NCI-H82 treated with DMSO at 0.1 percent for 48 hours (cell line): ENCODE data around the gene GPR155.
"Not testable (repeated sequence)": the region's sequence is repeated elsewhere in the genome, so short reads cannot be mapped to it uniquely, and the experiment has no call there.

Experiments used
- DNase-seq: peaks from one replicate; lab custom pipeline; 2025; ENCODE audit not compliant: unreplicated experiment; lab: John Stamatoyannopoulos, UW

GPR155 gene

DNA sequence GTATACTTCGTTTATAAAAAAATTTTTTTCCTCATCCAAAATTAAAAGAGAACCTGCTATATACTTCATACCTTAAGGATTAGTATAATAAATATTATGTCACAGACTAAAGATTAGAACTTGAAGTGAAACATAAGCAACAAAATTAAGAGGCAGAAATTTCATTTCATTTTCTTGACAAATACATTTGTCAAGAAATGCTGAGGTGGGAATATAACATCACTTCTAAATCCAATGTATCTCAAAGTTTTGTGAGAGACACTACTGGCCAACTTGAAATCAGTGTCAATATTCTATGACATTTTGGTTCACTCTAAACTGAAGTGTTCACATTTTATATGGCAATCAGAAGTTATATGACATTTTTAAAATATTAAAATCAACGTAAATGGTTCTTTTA lies 47.5 kb downstream of the GPR155 start:
- DNase-seq: no peak

DNA sequence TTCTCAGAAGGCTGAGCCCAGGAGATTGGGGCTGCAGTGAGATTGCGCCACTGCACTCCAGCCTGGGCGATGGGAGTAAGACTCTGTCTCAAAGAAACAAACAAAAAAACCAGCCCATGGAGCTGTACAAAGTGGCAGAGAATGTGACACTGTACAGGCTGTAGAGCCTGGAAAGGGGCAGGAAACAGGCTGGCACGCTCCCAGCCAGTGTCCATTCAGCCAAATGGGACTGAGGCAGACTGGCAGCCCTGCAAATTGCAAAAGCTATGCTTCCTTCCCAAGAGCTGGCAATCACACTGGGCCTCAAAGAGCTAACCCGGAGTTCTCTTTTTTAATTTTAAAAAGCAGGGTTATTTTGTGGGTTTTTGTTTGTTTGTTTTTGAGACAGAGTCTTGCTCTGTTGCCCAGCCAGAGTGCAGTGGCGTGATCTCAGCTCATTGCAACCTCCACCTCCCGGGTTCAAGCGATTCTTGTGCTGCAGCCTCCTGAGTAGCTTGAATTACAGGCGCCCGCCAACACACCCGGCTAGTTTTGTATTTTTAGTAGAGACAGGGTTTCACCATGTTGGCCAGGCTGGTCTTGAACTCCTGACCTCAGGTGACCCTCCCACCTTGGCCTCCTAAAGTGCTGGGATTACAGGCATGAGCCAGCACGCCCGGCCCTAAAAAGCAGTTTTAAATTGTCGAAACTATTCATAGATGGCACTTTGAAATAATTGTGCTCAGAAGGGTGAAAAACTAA lies 48.5 kb downstream of the GPR155 start:
- DNase-seq: no peak

DNA sequence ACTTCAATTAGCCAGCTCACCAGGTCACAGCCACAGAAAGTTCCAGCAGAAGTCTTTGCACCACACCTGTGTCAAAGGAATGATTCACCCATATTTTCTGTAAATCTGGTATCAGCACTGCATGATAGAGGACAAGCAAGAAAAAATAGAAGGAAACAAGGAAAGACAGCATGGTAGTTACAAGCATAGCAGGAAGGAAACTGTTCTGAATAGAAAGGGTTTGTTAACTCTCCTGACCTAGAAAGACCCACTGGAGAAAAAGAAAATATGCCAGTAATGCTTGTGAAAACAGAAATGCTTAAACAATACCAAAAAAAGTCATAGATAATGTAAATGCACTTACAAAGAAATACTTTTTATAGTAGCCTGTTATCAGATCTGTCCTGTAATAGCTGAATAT lies 50.5 kb downstream of the GPR155 start:
- DNase-seq: no peak

DNA sequence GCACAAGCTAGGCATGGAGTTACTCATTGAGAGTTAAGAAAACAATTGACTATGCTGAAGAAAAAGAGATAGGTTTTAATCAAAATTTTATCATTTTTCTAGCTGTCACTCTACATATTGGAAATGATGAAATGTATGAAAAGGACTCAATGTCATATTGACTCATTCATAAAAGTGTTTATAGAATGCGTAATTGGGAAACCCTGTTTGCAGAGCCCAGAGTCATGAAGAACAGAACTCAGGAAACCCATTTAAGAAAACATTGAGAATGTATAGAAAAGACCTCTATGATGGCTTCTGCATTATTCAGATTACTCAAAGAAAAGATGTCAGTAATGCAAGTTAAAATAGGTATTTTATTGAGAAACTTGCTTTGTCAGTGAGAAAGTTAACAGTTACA lies 54.9 kb downstream of the GPR155 start:
- no peak for DNase-seq

DNA sequence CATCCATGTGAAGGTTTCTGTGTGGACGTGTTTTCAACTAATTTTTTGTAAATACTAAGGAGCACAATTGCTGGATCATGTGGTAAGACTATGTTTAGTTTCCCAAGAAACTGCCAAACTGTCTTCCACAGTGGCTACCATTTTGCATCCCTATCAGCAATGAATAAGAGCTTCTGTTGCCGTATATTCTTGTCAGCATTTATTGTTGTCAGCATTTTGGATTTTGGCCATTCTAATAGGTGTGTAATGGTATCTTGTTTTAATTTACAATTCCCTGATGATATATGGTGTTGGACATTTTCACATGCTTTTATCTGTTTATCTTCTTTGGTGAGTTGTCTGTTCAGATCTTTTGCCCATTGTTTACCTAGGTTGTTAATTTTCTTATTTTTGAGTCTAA lies 56.8 kb downstream of the GPR155 start:
- DNase-seq: no peak

DNA sequence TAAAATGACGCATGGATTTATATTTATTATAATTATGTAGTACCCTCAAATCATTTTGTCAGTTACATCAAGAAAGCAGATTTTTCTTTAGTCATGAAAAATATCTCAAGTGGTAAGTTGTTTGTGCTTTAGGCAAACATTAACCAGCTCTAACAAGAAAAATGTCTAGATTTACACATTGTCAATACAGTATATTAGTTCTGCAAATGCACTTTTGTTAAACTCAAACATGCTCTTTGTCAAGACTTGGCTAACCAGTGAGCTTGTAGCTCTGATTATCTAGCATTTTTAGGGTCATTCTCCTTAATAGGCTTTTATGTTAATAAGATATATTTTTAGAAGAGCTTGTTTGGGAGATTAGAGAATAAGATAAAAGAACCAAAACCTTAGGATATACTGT lies 58.6 kb downstream of the GPR155 start:
- DNase-seq: no peak

DNA sequence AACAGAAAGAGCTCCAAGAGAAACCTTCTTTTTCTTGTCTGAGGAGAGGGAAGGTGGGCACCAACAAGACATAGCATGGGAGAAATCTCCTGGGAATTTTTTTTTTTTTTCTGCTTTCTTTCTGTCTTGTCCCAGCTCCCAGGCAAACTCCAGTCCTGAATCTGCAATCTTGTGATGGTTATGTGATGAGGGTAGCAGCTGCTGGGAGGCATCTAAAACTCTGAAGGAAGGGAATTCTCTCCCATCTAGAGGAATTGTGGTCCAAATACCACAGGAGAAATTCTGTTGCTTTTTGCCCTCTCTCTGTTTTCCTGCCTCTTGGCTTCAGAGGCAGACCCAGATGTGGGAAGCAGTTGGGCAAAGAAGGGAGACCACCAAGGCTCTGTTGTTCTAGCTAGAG lies 74.6 kb downstream of the GPR155 start:
- DNase-seq: no peak

DNA sequence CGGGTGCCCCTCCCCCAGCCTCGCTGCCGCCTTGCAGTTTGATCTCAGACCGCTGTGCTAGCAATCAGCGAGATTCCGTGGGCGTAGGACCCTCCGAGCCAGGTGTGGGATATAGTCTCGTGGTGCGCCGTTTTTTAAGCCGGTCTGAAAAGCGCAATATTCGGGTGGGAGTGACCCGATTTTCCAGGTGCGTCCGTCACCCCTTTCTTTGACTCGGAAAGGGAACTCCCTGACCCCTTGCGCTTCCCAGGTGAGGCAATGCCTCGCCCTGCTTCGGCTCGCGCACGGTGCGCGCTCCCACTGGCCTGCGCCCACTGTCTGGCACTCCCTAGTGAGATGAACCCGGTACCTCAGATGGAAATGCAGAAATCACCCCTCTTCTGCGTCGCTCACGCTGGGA lies 76.8 kb downstream of the GPR155 start:
- DNase-seq: not testable (repeated sequence)

DNA sequence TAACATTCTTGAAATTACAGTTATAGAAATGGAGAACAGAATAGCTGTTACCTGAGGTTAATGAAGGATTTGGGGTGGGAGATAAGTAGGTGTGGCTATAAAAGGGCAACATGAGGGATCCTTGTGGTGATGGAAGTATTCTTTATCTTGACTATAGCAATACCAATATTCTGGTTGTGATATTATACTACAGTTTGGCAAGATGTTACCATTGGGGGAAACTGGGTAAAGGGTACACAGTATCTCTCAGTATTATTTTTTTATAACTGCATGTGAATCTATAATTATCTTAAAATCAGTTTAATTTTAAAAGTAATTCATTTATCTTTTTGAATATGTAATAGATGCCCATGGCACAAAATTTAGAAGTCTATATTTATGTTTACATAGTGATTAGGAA lies 83.2 kb downstream of the GPR155 start:
- no peak for DNase-seq

DNA sequence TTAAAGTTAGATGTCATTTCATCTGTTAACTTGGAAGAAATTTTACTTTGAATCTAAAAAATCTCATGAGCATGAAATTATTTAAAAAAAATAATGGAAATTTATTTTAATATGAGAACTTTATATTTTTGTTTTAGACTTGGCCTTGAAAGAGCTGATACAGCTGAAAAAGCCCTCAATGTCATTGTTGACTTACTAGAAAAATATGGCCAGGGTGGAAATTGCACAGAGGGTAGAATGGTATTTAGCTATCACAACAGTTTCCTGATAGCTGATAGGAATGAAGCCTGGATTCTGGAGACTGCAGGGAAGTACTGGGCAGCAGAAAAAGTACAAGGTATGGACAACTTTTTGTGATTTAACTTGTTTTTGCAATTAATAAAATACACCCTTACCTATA lies 86.0 kb downstream of the GPR155 start:
- DNase-seq: no peak

DNA sequence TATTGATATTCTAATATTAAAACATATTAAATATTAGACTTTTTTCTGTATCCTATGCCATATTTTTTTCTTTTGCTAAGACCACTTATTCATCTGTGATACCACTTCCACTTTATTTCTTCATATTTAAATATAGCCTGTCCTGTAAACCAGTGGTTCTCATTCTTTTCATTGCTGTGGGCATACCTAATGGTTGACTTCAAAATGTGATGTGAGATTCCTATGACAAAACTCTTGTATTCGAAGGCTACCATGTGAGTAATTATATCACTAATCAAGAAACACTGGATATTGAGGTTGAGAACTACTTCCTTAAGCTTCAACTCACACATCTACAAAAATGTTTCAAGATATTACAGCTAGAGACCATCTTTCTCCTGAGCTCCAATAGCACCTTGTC lies 87.7 kb downstream of the GPR155 start:
- DNase-seq: no peak

DNA sequence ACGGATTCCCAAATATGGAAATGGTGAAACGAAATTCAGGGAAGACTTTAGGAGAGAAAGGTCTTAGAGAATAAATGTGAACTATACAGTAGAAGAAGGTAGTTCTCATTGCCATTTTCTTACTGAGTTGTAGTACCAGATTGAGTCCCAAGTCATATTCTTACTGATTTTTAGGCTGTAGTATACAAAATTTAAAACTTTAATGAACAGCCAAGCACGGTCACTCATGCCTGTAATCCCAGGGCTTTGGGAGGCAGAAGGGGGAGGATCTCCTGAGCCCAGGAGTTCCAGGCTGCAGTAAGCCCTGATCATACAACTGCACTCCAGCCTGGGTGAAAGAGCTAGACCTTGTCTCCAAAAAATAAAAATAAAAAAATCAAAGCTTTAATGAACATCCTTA lies 89.1 kb downstream of the GPR155 start:
- DNase-seq: no peak

DNA sequence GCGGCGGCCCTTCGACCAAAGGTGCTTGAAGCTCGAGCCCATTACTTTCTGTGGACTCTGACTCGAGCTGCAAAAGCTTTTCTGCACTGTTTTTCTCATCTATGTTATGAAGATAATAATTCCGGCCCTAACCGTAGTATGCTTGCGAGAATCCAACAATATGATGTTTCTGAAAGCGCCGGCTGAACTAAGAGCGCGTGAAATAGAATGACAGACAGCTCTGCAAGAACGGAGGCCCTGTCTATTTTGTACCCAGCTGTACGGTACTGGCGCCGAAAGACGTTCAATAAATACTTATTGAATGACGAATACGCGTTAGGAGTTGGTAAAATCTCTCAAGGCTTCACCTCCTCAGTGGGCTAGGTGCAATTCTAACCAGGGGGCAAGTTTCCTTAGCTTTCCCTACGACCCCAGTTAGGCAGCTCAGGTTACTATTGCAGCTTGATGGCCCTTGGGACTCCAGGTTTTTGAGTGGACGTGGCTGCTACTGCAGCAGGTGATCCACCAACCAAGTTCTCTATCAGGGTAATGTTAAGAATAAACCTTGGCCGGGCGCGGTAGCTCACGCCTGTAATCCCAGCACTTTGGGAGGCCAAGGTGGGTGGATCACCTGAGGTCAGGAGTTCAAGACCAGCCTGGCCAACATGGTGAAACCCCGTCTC lies 90.7 kb downstream of the GPR155 start:
- DNase-seq: no peak

DNA sequence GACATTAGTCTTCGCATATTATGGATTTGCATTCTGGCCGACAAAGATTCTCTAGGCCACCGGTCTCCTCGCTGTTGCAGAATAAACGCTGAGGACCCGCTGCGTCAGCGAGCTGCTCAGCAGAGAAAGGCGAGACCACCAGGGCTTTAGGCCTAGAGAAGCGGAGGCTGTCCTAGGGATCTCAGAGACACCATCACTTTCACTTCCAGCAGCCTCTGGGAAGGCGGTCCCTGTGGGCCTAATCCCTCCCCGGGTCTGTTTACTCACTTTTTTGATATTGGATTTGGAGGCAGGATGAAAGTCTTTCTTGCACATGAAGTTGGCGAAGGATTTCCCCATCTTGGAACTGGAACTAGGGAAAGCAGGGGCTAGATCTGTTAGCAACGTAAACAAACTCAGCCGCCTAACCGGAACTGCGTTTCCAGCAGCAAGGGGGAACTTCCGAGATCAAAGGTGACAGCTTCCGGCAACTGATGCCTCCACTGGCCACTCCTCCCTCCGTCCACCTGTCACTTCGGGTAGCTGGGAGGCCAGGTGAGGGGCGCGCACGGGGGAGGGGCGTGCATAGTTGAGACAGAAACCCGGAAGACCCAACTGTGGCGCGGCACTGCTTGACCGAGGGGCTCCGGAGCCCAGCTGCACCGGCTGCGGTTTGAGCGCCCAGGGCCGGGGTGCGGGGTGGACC lies 91.4 kb downstream of the GPR155 start, which contains the start of gene SCRN3:
SCRN3 (plus strand) TSS at position 447 of the 685 bp plus-strand sequence. CDS start 2,554 bp downstream, outside the sequence.
- DNase-seq: peak; percentile 62

DNA sequence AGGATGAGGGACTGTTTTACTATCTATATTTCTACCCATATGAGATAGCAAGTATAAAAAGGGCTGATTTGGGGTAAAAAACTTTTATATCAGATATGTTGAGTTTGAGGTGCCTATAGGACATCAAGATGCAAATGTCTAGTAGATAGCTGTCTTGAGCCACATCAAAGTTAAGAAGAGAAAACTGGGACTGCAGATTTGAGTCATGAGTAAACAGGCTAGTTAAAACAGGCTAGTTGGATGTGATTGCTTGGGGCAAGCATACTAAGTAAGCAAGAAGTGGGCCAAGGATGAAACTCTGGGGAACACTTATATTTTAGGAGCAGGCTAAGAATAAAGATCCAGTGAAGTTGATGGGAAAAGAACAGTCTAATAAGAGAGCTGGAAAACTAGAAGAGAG lies 94.1 kb downstream of the GPR155 start:
- no peak for DNase-seq

DNA sequence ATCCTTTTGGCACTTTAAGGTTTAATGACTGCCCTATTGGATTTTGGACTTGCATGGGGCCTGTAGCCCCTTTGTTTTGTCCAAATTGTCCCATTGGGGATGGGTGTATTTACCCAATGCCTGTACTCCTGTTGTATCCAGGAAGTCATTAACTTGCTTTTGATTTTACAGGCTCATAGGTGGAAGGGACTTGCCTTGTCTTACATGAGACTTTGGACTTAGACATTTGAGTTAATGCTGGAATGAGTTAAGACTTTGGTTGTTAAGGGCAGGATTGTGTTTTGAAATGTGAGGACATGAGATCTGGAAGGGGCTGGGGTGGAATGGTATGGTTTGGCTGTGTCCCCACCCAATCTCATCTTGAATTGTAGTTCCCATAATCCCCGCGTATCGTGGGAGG lies 96.5 kb downstream of the GPR155 start:
- not testable (repeated sequence) for DNase-seq

DNA sequence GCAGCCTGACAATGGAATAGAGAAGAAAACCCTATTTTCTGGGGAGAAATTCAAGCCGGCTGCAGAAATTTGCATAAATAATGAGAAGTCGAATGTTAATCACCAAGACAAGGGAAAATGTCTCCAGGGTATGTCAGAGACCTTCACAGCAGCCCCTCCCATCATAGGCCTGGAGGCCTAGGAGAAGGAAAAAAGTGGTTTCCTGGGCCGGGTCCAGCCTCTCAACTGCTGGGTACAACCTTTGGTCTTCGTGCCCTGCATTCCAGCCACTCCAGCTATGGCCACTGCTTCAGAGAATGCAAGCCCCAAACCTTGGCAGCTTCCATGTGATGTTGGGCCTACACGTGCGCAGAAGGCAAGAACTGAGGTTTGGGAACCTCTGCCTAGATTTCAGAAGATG lies 97.3 kb downstream of the GPR155 start:
- no peak for DNase-seq

DNA sequence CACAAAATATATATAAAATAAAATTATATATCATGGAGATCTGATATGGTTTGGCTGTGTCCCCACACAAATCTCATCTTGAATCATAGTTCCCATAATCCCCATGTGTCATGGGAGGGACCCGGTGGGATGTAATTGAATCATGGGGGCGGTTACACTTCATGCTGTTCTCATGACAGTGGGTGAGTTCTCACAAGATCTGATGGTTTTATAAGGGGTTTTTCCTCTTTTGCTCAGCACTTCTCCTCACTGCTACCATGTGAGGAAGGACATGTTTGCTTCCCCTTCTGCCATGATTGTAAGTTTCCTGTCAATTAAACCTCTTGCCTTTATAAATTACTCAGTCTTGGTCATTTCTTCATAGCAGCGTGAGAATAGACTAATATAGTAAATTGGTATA lies 98.1 kb downstream of the GPR155 start:
- DNase-seq: not testable (repeated sequence)

DNA sequence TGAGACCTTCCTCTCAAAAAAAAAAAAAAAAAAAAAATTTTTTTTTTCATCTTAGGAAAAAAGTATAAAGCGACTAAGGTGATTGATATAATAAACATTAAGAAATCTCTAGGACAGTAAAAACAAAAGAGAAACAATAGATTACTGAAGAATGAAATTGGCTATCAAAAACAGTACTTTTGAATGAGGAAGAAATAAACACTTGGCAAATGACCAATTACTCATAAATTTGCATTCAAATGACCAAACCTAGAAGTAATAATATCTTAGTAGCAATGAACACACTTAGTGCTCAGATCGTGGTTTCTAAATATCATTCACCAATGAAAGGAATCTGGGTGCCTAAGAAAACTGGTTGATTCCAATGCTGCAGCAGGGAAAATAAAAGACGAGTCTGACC lies 101.6 kb downstream of the GPR155 start:
- DNase-seq: no peak

DNA sequence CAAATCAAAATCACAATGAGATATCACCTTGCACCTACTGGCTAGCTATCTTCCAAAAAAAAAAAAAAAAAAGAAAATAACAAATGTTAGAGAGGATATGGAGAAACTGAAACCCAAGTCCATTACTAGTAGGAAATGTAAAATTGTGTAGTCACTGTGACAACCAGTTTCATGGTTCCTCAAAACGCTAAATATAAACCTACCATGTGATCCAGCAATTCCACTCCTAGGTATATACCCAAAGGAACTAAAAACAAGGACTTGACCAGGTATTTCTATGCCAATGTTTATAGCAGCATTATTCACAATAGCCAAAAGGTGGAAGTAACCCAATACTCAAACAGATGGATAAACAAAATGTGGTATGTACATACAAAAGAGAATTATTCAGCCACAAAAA lies 103.0 kb downstream of the GPR155 start:
- no peak for DNase-seq
